Mammary epithelial cell (primary cell): ENCODE data around the gene EXOSC6.

ENCODE experiments used
- CTCF ChIP-seq, 2 donors: IDR thresholded peaks in 1 of 2; conservative IDR thresholded peaks in 1 of 2; 2 replicates each; pipeline ENCODE4 v1.5.1; 2011 to 2012; ENCODE audit warnings: inconsistent platforms in 2 of 2, low read length in 2 of 2, mild to moderate bottlenecking in 2 of 2, control low read depth in 1 of 2, low read depth in 1 of 2; ENCODE audit not compliant: insufficient read depth in 1 of 2; ENCODE audit errors: extremely low read depth in 1 of 2
- EZH2 ChIP-seq: IDR thresholded peaks from 2 replicates; pipeline ENCODE4 v1.6.1; 2012; ENCODE audit warnings: low read length, inconsistent platforms, borderline replicate concordance

- TF ChIP-seq CTCF (conservative IDR thresholded peaks at IDR 0.05 in 1 of 2, IDR thresholded peaks at IDR 0.05 in 1 of 2; ENCODE audit: extremely low read depth in 1 of 2, insufficient read depth in 1 of 2, low read depth in 1 of 2, low read length in 2 of 2) = no peak
- no peak for TF ChIP-seq EZH2
Measured at GRCh38 chr16:70294385-70295025, 42.8 kb upstream of the EXOSC6 start.
